Stomach smooth muscle (tissue), 2 donors: Measurements from ENCODE around the gene SLC25A2.
A peak's percentile ranks its signal among the peaks of the same experiment; 100 is the strongest.
"Not testable (repeated sequence)": the region's sequence is repeated elsewhere in the genome, so short reads cannot be mapped to it uniquely, and the experiment has no call there.

Source experiments
- H3K27ac ChIP-seq: one replicate; pipeline ENCODE4 v1.7.0; 2013; ENCODE audit warnings: mild to moderate bottlenecking, low read length, inconsistent platforms
- H3K27me3 ChIP-seq, 2 donors: one replicate each; pipeline ENCODE4 v1.7.0; 2013; ENCODE audit warnings: low read length in 2 of 2; ENCODE audit not compliant: insufficient read depth in 2 of 2, control insufficient read depth in 1 of 2
- H3K36me3 ChIP-seq, 2 donors: one replicate each; pipeline ENCODE4 v1.7.0; 2013; ENCODE audit warnings: low read length in 2 of 2; ENCODE audit not compliant: control insufficient read depth in 2 of 2, insufficient read depth in 2 of 2
- H3K4me1 ChIP-seq: one replicate; pipeline ENCODE4 v1.7.0; 2013; ENCODE audit warnings: low read length; ENCODE audit not compliant: control insufficient read depth, insufficient read depth
- H3K4me3 ChIP-seq, 2 donors: one replicate each; pipeline ENCODE4 v1.7.0; 2013; ENCODE audit warnings: low read length in 2 of 2
- H3K9ac ChIP-seq, 2 donors: one replicate each; pipeline ENCODE4 v1.7.0; 2013; ENCODE audit warnings: low read length in 2 of 2, mild to moderate bottlenecking in 1 of 2
- H3K9me3 ChIP-seq, 2 donors: one replicate each; pipeline ENCODE4 v1.7.0; 2013; ENCODE audit warnings: low read length in 2 of 2; ENCODE audit not compliant: control insufficient read depth in 2 of 2
- donor health status: healthy.
- donor health status: Pancreatic carcinoma.

The SLC25A2 gene

GRCh38 chr5:141332571-141332970 lies 28.7 kb upstream of the SLC25A2 start:
- peaks cover 45 to 49% of the 10 kb centered on the region in 2 donors for H3K9me3 ChIP-seq
- H3K27me3 ChIP-seq, H3K4me3 ChIP-seq, H3K4me1 ChIP-seq, H3K36me3 ChIP-seq, H3K9ac ChIP-seq, H3K27ac ChIP-seq: not testable (repeated sequence)

DNA sequence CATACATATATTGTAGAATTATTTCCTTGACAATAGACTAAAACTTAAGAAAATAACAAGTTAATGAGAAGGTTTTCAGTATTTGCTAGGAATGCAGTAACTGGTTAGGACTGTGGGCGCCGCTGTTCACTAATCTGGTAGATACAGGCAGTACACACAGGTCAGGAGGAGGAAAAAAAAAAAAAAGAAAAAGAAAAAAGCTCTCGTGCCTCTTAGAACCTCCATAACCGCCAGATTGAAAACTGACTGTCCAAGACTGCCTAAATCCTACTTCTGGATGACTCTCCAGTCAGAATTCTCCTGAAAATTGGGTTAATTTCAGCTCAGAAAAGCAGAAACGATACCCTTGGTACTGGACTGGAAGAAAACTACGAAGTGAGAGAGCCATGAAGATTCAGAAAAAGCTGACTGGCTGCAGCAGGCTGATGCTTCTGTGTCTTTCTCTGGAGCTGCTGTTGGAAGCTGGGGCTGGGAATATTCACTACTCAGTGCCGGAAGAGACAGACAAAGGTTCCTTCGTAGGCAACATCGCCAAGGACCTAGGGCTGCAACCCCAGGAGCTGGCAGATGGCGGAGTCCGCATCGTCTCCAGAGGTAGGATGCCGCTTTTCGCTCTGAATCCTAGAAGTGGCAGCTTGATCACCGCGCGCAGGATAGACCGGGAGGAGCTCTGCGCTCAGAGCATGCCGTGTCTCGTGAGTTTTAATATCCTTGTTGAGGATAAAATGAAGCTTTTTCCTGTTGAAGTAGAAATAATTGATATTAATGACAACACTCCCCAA lies 26.6 kb upstream of the SLC25A2 start, which contains the start of gene PCDHGA1:
PCDHGA1 (plus strand) TSS at position 216 of the 782 bp plus-strand sequence.
- H3K9me3 ChIP-seq, result peaks cover 40 to 54% of the 10 kb centered on the region in 2 donors
- H3K36me3 ChIP-seq, result peaks cover 2 to 4% of the 10 kb centered on the region in 2 donors
- no peak within 1 kb of the TSS for H3K9ac ChIP-seq
- peaks cover 2 to 4% of the 10 kb centered on the region in 2 donors for H3K27me3 ChIP-seq
- peak within 1 kb of the TSS; percentile 7 to 8 for H3K4me3 ChIP-seq
- no peak within 1 kb of the TSS for H3K27ac ChIP-seq
- H3K4me1 ChIP-seq, result no peaks in the 10 kb centered on the region

DNA sequence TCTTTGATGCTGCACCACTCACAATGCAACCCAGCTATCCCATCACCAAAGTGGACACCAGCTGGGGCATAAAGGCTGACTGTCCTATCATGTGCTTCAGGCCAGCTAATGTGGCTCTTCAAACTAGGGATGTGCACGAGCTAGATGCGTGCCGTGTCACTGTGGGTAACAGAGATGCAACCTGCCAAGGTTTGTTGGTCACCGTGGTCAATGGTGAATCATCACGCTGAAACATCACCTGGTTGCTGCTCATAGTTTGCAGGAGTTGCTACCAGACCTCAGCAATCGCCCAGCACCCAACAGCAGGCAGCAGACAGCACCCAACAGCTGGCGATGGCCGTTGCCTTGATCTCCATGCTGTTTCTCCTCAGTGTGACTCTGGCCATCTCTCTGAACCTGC lies 24.4 kb upstream of the SLC25A2 start:
- Histone ChIP-seq H3K4me1 (no peaks in the 10 kb centered on the region), H3K36me3 (peaks cover 2 to 4% of the 10 kb centered on the region in 2 donors), H3K9ac (no peak overlapping the region), H3K27me3 (peaks cover 2 to 4% of the 10 kb centered on the region in 2 donors), H3K9me3 (peaks cover 33 to 50% of the 10 kb centered on the region in 2 donors), H3K27ac (no peak overlapping the region), H3K4me3 (peak overlapping the region; percentile 29 to 34)

DNA sequence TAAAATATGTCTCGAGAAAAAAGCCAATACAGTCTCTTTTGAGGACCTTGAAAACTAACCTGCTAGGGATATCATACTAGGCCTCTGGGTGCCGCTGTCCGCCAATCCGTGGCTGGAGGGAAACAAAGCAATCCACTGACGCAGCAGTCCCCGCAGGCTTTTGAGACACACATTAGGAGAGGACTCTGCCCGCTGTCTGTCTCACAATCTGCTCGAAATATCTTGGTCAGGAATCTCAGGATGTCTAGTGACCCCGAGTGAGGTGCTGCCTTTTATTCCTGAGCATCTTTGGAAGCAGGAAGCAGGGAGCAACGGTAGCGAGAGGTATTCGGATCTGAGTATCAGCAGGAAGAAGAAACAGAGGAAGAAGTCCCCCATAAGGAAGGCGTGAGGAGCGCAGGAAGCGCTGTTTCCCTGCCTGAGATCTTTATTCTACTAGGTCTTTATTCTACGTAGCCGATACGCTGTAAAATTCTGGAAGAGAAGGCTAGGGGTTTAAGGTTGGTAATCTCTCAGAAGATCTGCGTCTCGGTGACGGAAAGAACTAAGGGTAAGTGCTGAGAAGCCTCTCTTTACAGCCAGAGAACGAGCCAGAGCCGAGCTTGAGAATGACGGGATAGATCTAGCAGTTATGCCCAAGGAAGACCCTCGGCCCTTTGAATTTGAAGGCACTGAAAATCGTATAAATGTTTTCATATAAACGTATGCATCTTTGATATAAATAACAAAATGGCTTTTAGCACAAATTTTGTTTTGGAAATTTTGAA lies 22.4 kb upstream of the SLC25A2 start:
- no peaks in the 10 kb centered on the region for H3K4me1 ChIP-seq
- peak overlapping the region; percentile 32 for H3K27ac ChIP-seq
- H3K9me3 ChIP-seq, result peaks cover 22 to 34% of the 10 kb centered on the region in 2 donors
- peaks cover 0 to 4% of the 10 kb centered on the region in 2 donors for H3K27me3 ChIP-seq
- H3K4me3 ChIP-seq, result peak overlapping the region; percentile 77 to 80
- peaks cover 2 to 4% of the 10 kb centered on the region in 2 donors for H3K36me3 ChIP-seq
- H3K9ac ChIP-seq, result peak overlapping the region; percentile 67 to 76

- no peak overlapping the region for H3K9ac ChIP-seq
- no peak overlapping the region for H3K27ac ChIP-seq
- peaks cover 6 to 17% of the 10 kb centered on the region in 2 donors for H3K36me3 ChIP-seq
- no peaks in the 10 kb centered on the region for H3K27me3 ChIP-seq
- peaks cover 22 to 31% of the 10 kb centered on the region in 2 donors for H3K9me3 ChIP-seq
- no peak overlapping the region for H3K4me3 ChIP-seq
- H3K4me1 ChIP-seq, result no peaks in the 10 kb centered on the region
These were observed 18.4 kb upstream of the SLC25A2 start for GRCh38 chr5:141322261-141322660.

- H3K36me3 ChIP-seq, result peaks cover 6 to 21% of the 10 kb centered on the region in 2 donors
- no peaks in the 10 kb centered on the region for H3K27me3 ChIP-seq
- H3K9me3 ChIP-seq, result peaks cover 26 to 40% of the 10 kb centered on the region in 2 donors
These were observed 16.6 kb upstream of the SLC25A2 start, which contains the start of gene TAF7 for GRCh38 chr5:141320225-141321169. Gene TAF7 (minus strand): TSS chr5:141320784. CDS start chr5:141320044, 740 bp downstream.

GRCh38 chr5:141319699-141320098 lies 15.8 kb upstream of the SLC25A2 start:
- no peak overlapping the region for H3K27ac ChIP-seq
- peaks cover 6 to 21% of the 10 kb centered on the region in 2 donors for H3K36me3 ChIP-seq
- no peaks in the 10 kb centered on the region for H3K4me1 ChIP-seq
- H3K4me3 ChIP-seq, result peak overlapping the region; percentile 84 to 90
- no peak overlapping the region for H3K9ac ChIP-seq
- no peaks in the 10 kb centered on the region for H3K27me3 ChIP-seq
- H3K9me3 ChIP-seq, result peaks cover 28 to 46% of the 10 kb centered on the region in 2 donors

More at GRCh38 chr5:141320225-141321169, 16.6 kb upstream of the SLC25A2 start, which contains the start of gene TAF7:
- peak within 1 kb of the TSS; percentile 90 for H3K27ac ChIP-seq
- peak within 1 kb of the TSS; percentile 89 to 92 for H3K9ac ChIP-seq
- peak within 1 kb of the TSS; percentile 84 to 90 for H3K4me3 ChIP-seq
- no peaks in the 10 kb centered on the region for H3K4me1 ChIP-seq

DNA sequence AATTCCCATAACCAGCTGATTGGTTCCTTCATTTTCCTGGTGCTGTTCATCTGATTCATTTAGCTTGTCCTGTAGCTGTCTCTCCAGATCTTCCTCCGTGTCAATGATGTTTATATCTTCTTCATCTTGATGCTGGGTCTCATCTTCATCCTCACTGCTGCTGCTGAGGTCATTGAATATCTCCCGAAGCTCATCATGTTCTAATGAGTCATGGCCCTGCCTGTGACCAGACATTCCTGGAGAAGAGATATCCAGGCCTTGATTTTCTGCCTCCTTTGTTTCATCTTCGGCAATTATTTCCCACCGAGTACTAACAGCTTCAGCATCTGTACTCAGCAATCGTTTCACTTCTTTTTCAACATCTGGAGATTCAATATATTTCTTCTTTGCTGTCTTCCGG lies 15.4 kb upstream of the SLC25A2 start:
- peak overlapping the region; percentile 84 to 90 for H3K4me3 ChIP-seq
- H3K27ac ChIP-seq, result no peak overlapping the region
- H3K36me3 ChIP-seq, result peaks cover 6 to 21% of the 10 kb centered on the region in 2 donors
- H3K9ac ChIP-seq, result no peak overlapping the region
- H3K9me3 ChIP-seq, result peaks cover 28 to 46% of the 10 kb centered on the region in 2 donors
- H3K27me3 ChIP-seq, result no peaks in the 10 kb centered on the region
- no peaks in the 10 kb centered on the region for H3K4me1 ChIP-seq

DNA sequence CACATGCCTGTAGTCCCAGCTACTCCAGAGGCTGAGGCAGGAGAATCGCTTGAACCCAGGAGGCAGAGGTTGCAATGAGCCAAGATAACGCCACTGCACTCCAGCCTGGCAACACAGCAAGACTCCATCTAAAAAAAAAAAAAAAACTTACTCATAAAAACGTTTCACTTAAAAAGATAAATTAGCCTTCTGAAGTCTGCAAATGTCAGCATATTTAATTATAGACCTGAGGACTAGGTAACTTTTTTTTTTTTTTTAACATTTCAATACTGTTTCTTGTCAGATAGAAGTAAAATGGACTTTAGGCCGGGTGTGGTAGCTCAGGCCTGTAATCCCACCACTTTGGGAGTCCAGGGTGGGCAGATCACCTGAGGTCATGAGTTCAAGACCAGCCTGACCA lies 13.1 kb upstream of the SLC25A2 start:
- not testable (repeated sequence) for H3K9ac ChIP-seq, H3K4me1 ChIP-seq, H3K4me3 ChIP-seq, H3K27ac ChIP-seq, H3K27me3 ChIP-seq
- H3K36me3 ChIP-seq, result peaks cover 6 to 21% of the 10 kb centered on the region in 2 donors
- peaks cover 33 to 57% of the 10 kb centered on the region in 2 donors for H3K9me3 ChIP-seq

- Histone ChIP-seq H3K9ac (no peak overlapping the region), H3K4me3 (no peak overlapping the region), H3K36me3 (peaks cover 2 to 11% of the 10 kb centered on the region in 2 donors), H3K9me3 (peaks cover 26 to 57% of the 10 kb centered on the region in 2 donors), H3K27me3 (no peaks in the 10 kb centered on the region), H3K4me1 (no peaks in the 10 kb centered on the region), H3K27ac (no peak overlapping the region)
These were observed 9.9 kb upstream of the SLC25A2 start for GRCh38 chr5:141313711-141314110.
